Spleen (tissue), 11 donors: Measurements from ENCODE around the gene OBSCN. TPM values are rescaled to one million over a fixed set of nuclear protein-coding genes. Genes with fewer than 3 reads are reported as not detected.

ENCODE experiments used
- DNase-seq: peaks from one replicate; pipeline ENCODE4 v3.0.0-alpha.2; 2020
- H3K27ac ChIP-seq, 8 donors: fragments of 200-600 bp; sonication (generic) in 7 of 8; 1 replicate in 4 of 8; 2 replicates in 4 of 8; pipeline versions ENCODE4 v1.5.0 to v1.8.0; 2016 to 2021; ENCODE audit warnings: inconsistent platforms in 4 of 8, mild to moderate bottlenecking in 4 of 8, moderate library complexity in 1 of 8
- H3K27me3 ChIP-seq, 7 donors: fragments of 200-600 bp; sonication (generic) in 6 of 7; replicated peaks in 1 of 7; 1 replicate in 4 of 7; 2 replicates in 3 of 7; pipeline versions ENCODE4 v1.5.0 to v1.8.0; 2016 to 2021; ENCODE audit warnings: inconsistent platforms in 3 of 7, mild to moderate bottlenecking in 1 of 7
- H3K36me3 ChIP-seq, 6 donors: fragments of 200-600 bp; sonication (generic) in 5 of 6; 1 replicate in 4 of 6; 2 replicates in 2 of 6; pipeline versions ENCODE4 v1.5.0 to v1.8.0; 2016 to 2021; ENCODE audit warnings: inconsistent platforms in 2 of 6
- H3K4me1 ChIP-seq, 6 donors: fragments of 200-600 bp; sonication (generic) in 5 of 6; 1 replicate in 3 of 6; 2 replicates in 3 of 6; pipeline versions ENCODE4 v1.5.0 to v1.8.0; 2016 to 2021; ENCODE audit warnings: inconsistent platforms in 3 of 6
- H3K4me3 ChIP-seq, 8 donors: fragments of 200-600 bp; sonication (generic) in 7 of 8; 1 replicate in 4 of 8; 2 replicates in 4 of 8; pipeline versions ENCODE4 v1.5.0 to v1.8.0; 2016 to 2021; ENCODE audit warnings: inconsistent platforms in 4 of 8, mild to moderate bottlenecking in 4 of 8, moderate library complexity in 2 of 8
- H3K9me3 ChIP-seq, 8 donors: fragments of 200-600 bp; sonication (generic) in 7 of 8; 1 replicate in 4 of 8; 2 replicates in 4 of 8; pipeline versions ENCODE4 v1.5.0 to v1.8.0; 2016 to 2021; ENCODE audit warnings: inconsistent platforms in 4 of 8
- POLR2A ChIP-seq, 3 donors: fragments of 450-650 bp; IDR thresholded peaks; one replicate each; pipeline ENCODE4 v1.5.1; 2017; ENCODE audit warnings: antibody characterized with exemption in 3 of 3, mild to moderate bottlenecking in 1 of 3
- POLR2AphosphoS5 ChIP-seq, 3 donors: sonication (generic); formaldehyde crosslinking; IDR thresholded peaks; one replicate each; pipeline ENCODE4 v1.5.1; 2017; ENCODE audit warnings: antibody characterized with exemption in 3 of 3
- WGBS, 5 donors: extraction: QIAGEN DNeasy Blood & Tissue Kit in 3 of 5; methylation state at CpG; one replicate each; pipeline versions ENCODE4 v1.1.5 to v1.1.7; 2013 to 2018; 5-methylcytosine and 5-hydroxymethylcytosine counted together
- intact Hi-C: fragments of 100-400 bp; cut with DNase I; formaldehyde crosslinking; loops from one replicate; pipeline ENCODE4 v1.15.0; 2023; ENCODE audit warnings: low total_unique reads
- polyA plus RNA-seq, 3 donors: library from polyadenylated mRNA; stranded (reverse); fragments of 200-250 nt; gene quantifications; one replicate each; pipeline ENCODE4 v1.2.1, GENCODE V29; 2013
- total RNA-seq, 7 donors: library from RNA; depleted of rRNA in 3 of 7; stranded (reverse); fragments of >200 nt in 3 of 7; fragmentation: NEBNext Ultra II Directional in 4 of 7; extraction: Animal tissue kit (Norgen Biotek cat#: 25700) in 4 of 7; gene quantifications; one replicate each; pipeline versions ENCODE4 v1.1.0 to v1.2.1, GENCODE V29; 2016 to 2021
- TF ChIP-seq, protein P1 (sequence below), 11 experiments: fragments of 200-600 bp in 7 of 11; fragments of 450-650 bp in 4 of 11; sonication (generic) in 4 of 11; IDR thresholded peaks in 8 of 11; conservative IDR thresholded peaks in 3 of 11; 1 replicate in 7 of 11; 2 replicates in 4 of 11; pipeline versions ENCODE4 v1.4.0 to v1.8.0; 2016 to 2021; ENCODE audit warnings: antibody characterized with exemption in 11 of 11, inconsistent platforms in 4 of 11, mild to moderate bottlenecking in 1 of 11
- donor health status: healthy with polysubstance abuse.
- donor health status: DM: no; HTN: no; CAD: no; lungs with moderate emphysema.
- donor health status: DM: no; HTN: no; CAD: no.
- donor health status: Bipolar disorder and iron deficiency.
- donor health status: healthy.
- donor health status: DM: no; HTN: no; CAD: no.
- donor health status: DM: yes; HTN: yes; CAD: no.

The OBSCN gene
- total and polyA plus RNA-seq, 10 donors = 12.6 to 71.7 (median 41.9) TPM

DNA sequence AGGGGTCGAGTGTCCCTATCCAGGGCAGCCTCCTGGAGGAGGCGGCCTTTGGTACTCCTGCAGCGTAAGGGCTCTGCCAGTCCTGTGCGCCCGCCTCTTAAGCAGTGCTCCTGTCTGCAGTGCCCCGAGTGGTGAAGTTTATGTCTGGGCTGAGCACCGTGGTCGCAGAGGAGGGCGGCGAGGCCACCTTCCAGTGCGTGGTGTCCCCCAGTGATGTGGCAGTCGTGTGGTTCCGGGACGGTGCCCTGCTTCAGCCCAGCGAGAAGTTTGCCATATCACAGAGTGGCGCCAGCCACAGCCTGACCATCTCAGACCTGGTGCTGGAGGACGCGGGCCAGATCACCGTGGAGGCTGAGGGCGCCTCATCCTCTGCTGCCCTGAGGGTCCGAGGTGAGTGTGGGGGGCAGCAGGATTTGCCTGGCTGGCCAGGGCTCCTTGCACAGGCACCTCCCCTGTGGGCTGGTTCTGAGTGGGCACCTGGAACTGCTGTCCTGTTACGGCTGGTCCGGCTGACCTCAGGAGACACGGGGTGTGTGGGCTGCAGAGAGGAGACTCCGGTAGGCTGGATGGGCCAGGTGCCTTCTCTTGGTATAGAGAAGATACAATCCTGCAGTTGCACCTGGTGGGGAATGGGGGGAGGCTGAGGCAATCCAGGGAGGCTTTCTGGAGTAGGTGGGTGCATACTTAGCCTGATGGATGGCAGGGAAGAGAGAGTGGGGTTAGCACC, 66.8 kb downstream of the OBSCN start:
- TF ChIP-seq, protein P1, sequence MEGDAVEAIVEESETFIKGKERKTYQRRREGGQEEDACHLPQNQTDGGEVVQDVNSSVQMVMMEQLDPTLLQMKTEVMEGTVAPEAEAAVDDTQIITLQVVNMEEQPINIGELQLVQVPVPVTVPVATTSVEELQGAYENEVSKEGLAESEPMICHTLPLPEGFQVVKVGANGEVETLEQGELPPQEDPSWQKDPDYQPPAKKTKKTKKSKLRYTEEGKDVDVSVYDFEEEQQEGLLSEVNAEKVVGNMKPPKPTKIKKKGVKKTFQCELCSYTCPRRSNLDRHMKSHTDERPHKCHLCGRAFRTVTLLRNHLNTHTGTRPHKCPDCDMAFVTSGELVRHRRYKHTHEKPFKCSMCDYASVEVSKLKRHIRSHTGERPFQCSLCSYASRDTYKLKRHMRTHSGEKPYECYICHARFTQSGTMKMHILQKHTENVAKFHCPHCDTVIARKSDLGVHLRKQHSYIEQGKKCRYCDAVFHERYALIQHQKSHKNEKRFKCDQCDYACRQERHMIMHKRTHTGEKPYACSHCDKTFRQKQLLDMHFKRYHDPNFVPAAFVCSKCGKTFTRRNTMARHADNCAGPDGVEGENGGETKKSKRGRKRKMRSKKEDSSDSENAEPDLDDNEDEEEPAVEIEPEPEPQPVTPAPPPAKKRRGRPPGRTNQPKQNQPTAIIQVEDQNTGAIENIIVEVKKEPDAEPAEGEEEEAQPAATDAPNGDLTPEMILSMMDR (IDR thresholded peaks at IDR 0.05 in 8 of 11, conservative IDR thresholded peaks at IDR 0.05 in 3 of 11) = no peak
- TF ChIP-seq POLR2A (IDR thresholded peaks at IDR 0.05) = no peak
- TF ChIP-seq POLR2AphosphoS5 (IDR thresholded peaks at IDR 0.05) = no peak
- H3K36me3 ChIP-seq = peaks cover 0 to 24% (median 10%) of the 10 kb centered on the region in 6 donors
- H3K9me3 ChIP-seq = no peaks in the 10 kb centered on the region
- intact Hi-C loops = loop anchor here (10.0 kb wide), 1 partner anchor 150 kb away; no protein-coding TSS in a partner anchor
- WGBS, 5 donors = 90 to 93% (median 93%) methylated on average over 13 to 25 of the region's 25 CpGs
- H3K4me3 ChIP-seq = peak overlapping the region in 4 of 8 donors; percentile 52 to 85 (median 58)
- H3K27me3 ChIP-seq = peaks cover 0 to 4% (median 0%) of the 10 kb centered on the region in 7 donors
- peak; percentile 75 for DNase-seq
- peak overlapping the region in 2 of 8 donors; percentile 82 for H3K27ac ChIP-seq
- H3K4me1 ChIP-seq = peaks cover 9 to 34% (median 25%) of the 10 kb centered on the region in 6 donors

GRCh38 chr1:228275179-228275429, 67.3 kb downstream of the OBSCN start:
- Histone ChIP-seq H3K4me1 (peaks cover 9 to 34% (median 25%) of the 10 kb centered on the region in 6 donors), H3K36me3 (peaks cover 0 to 29% (median 13%) of the 10 kb centered on the region in 6 donors), H3K9me3 (no peaks in the 10 kb centered on the region), H3K27ac (peak overlapping the region in 6 of 8 donors; percentile 73 to 82 (median 78)), H3K4me3 (peak overlapping the region; percentile 50 to 85 (median 56)), H3K27me3 (peaks cover 0 to 4% (median 0%) of the 10 kb centered on the region in 7 donors)
- WGBS, 5 donors = 30 to 46% (median 39%) methylated on average over 8 of the region's 8 CpGs
- intact Hi-C loops = loop anchor here (10.0 kb wide), 1 partner anchor 150 kb away; no protein-coding TSS in a partner anchor
- TF ChIP-seq POLR2AphosphoS5 (IDR thresholded peaks at IDR 0.05) (no peak), POLR2A (IDR thresholded peaks at IDR 0.05) (no peak)
- TF ChIP-seq, protein P1 (IDR thresholded peaks at IDR 0.05 in 8 of 11, conservative IDR thresholded peaks at IDR 0.05 in 3 of 11) = no peak
- DNase-seq = no peak

GRCh38 chr1:228275430-228276173, 67.8 kb downstream of the OBSCN start:
- Histone ChIP-seq H3K27ac (peak overlapping the region; percentile 58 to 82 (median 76)), H3K4me3 (peak overlapping the region; percentile 50 to 85 (median 56)), H3K4me1 (peaks cover 9 to 34% (median 25%) of the 10 kb centered on the region in 6 donors), H3K27me3 (peaks cover 0 to 4% (median 0%) of the 10 kb centered on the region in 7 donors), H3K36me3 (peaks cover 0 to 34% (median 18%) of the 10 kb centered on the region in 6 donors), H3K9me3 (no peaks in the 10 kb centered on the region)
- TF ChIP-seq POLR2A (IDR thresholded peaks at IDR 0.05) = peak in 1 of 3 donors; percentile 31
- TF ChIP-seq POLR2AphosphoS5 (IDR thresholded peaks at IDR 0.05) = peak; percentile 69 to 85 (median 78)
- TF ChIP-seq, protein P1 (IDR thresholded peaks at IDR 0.05 in 8 of 11, conservative IDR thresholded peaks at IDR 0.05 in 3 of 11) = no peak
- peak; percentile 97 for DNase-seq
- intact Hi-C loops = loop anchor here (10.0 kb wide), 1 partner anchor 151 kb away; no protein-coding TSS in a partner anchor
- WGBS, 5 donors = 1 to 3% (median 2%) methylated on average over 50 to 63 of the region's 63 CpGs
